HEK293 (cell line): ENCODE results near the gene OPCML.

Source experiments
- CTCF ChIP-seq: fragments of 450-650 bp; formaldehyde crosslinking; IDR thresholded peaks from 2 replicates; pipeline ENCODE4 v1.5.1; 2016; ENCODE audit warnings: missing biosample characterization, missing genetic modification characterization
- ZNF513 ChIP-seq: fragments of 450-650 bp; IDR thresholded peaks from 2 replicates; pipeline ENCODE4 v1.5.1; 2018; ENCODE audit warnings: missing biosample characterization, missing genetic modification characterization
- ZNF660 ChIP-seq: fragments of 450-650 bp; IDR thresholded peaks from 2 replicates; pipeline ENCODE4 v1.5.1; 2018; ENCODE audit warnings: missing biosample characterization, mild to moderate bottlenecking, missing genetic modification characterization
- ZNF843 ChIP-seq: fragments of 450-650 bp; formaldehyde crosslinking; IDR thresholded peaks from 2 replicates; pipeline ENCODE4 v1.5.1; 2016; ENCODE audit warnings: missing biosample characterization, missing genetic modification characterization

- TF ChIP-seq CTCF (tag by site-specific recombination) (no peak), ZNF513 (no peak), ZNF843 (no peak), ZNF660 (tag by site-specific recombination) (no peak)
Observed at GRCh38 chr11:132588366-132588765, 943.9 kb downstream of the OPCML start.
